COLO829 (cell line): Measurements from ENCODE around the gene NRXN3.
"Not testable (repeated sequence)": the region's sequence is repeated elsewhere in the genome, so short reads cannot be mapped to it uniquely, and the experiment has no call there.

ENCODE experiments used
- DNase-seq: peaks from one replicate; pipeline ENCODE4 v3.0.0; 2012; ENCODE audit warnings: low spot score

The NRXN3 gene

GRCh38 chr14:79011920-79012204 is 841.7 kb downstream of the NRXN3 start:
- DNase-seq, result no peak

DNA sequence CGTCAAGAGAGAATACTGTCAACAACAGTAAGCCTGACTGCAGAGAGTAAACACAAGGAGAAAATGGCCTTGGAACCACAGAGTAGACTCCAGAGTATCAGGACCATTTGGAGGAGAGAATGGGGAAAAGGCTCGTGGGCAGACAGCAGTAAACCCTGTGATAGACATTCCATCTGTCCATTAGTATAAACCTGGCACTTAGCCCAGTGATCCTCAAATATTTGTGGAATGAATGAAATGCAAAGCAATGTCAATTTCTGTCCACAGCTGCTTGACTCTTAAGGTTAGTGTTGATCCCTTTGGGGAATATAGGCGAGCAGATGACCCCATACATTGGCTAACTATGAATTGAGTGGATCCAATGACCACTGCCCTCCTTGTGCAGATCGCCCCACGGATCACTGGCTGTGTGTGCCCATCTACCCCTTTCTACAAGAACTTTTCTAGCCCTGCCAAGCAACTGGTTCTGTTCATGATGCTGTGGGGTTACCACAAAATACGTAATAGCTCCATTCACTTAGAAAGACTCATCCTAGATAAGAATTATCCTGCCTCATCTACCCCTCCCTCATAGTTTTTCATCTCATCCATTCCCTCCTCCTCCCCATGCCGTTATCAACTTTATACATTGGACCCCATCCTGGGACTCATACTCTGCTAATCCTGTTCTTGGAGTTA is 846.8 kb downstream of the NRXN3 start:
- DNase-seq, result peak; percentile 20

- no peak for DNase-seq
Observed at GRCh38 chr14:79017561-79017960, 847.4 kb downstream of the NRXN3 start.

DNA sequence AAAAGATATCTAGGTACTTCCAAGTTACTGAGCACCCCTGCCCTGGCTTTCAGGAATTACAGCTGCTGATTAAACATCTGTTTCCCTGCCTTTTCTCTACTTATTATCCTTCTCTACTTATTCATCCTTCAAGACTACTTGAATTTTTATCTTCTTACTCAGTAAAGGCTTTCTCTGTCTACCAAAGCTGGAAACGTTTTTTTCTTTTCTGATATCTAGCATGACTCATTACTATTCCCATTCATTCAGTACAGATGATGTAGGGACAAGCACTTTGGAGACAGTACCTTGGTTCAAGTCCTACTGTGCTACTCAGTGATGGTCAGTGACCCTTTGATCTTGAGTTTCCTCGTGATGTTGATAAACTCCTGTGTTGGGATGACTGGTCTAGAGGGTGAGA is 848.7 kb downstream of the NRXN3 start:
- peak; percentile 87 for DNase-seq

DNA sequence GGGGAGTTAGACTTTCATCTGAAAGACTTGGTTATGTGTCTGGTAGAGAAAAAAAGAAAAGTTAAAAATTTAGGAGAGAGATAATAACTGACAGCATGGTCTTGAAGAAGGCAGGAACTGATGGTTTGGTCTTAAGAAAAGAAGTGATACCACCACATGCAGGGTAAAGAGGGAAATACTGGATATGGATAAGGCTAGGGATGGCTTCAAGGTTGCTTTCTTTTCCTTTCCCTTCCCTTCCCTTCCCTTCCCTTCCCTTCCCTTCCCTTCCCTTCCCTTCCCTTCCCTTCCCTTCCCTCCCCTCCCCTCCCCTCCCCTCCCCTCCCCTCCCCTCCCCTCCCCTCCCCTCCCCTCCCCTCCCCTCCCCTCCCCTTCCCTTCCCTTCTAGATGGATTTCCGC is 849.7 kb downstream of the NRXN3 start:
- not testable (repeated sequence) for DNase-seq

DNA sequence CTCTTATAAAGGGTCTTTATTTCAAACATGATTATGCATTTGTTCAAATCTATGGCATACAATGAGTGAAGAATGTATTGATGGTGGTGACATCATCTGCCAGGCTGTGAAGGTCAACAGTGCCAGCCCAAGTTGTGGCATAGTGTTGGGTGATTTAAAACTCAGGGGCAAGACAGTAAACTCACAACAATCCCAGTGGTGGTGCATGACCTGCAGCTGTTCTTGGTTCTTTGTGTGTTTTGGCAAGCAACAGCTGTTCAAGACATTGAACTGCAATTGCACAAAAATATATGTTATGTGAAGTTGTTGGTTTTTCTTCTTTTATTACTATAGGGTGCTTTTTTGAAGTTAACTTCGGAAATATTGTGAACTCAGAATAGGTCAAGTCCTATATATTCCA is 851.6 kb downstream of the NRXN3 start:
- DNase-seq, result no peak

DNA sequence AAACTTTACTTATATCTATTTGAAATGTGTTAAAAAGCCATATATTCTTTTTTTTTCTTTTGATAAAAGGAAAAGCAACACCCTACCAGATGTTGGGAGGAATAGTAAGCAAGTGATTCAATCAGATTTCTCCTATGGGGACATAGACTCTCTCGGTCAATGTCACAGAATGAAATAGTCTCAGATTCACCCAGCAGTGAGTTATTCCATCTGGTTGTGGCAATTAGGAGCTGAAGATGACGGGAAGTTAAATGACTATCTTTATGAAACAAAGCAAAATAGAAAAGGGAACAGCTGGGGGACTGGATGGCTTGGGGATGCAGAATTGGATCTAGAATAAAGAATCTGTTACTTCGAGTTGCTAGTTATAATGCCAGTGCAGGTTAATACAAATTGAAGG is 857.0 kb downstream of the NRXN3 start:
- DNase-seq, result no peak

DNA sequence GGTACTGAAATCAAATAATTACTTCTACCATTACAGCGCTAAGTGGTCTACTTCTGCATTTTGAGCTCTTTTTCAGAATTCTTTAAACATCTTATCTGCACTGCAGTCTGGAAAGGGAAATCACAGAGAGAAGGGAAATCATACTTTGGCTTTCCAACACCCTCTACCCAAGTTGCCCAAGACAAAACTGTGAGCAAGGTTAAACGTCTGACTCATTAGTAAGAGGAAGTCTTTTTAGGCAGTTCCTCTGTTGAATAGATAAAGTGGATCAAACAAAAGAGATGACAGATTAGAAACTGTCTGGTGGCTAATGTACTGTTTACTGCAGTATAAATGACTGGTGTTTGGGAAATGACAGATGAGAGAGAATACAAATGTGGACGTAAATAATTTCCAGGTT is 858.1 kb downstream of the NRXN3 start:
- no peak for DNase-seq

DNA sequence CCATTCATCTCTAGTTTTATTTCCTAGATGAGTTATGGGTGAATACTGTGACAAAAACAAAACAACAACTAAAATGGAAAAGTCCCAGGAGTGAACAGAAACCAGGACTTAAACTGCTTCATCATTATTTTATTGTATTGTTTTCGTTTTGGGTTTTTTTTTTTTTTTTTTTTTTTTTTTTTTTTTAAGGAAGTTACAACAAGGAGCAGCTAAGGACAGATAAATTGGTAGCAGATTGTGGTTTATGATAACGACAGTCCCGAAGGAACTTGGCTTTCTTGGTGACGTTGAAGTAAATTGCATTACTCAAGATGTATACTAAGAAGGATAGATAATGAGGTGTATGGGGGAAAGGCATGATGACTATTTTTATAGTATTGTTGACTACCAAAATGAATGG is 866.3 kb downstream of the NRXN3 start:
- no peak for DNase-seq

GRCh38 chr14:79037106-79037505 is 866.9 kb downstream of the NRXN3 start:
- DNase-seq, result no peak

DNA sequence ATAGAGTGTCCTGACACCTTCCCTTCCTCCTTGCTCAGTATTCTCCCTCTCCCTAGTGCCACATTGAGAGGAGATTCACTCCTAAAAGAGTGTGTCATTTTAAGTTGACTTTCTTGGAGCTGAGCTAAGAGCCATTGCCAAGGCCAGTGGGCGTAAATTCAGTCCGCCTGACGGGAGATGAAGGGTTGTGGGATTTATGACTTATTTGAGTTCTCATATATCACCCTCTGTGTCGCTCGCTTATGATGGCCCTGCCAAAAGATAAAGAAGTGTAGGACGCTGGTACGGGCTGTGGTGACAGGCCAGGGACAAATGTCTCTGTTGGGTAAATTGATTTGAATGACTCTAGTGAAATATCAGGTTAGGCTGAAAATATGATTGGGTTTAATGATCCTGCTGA is 867.4 kb downstream of the NRXN3 start:
- no peak for DNase-seq

DNA sequence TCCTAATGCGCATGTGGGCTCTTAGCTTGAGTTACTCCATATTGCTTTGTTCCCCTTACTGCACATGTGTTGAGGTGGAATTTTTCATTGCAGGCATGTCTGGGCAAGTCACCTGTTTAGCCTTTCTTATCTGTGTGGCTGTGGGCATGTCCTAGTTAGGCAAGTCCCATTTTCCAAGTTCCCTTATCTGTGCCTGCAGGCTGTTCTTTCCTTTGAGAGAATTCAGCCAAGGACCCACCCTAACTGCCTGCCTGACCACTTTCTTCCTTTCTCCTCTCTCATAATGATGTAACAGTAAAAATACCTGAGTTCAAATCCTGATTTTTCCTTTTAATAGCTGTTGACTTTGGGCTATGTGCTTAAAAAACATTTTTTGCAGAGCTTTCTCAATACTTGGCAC is 870.6 kb downstream of the NRXN3 start:
- DNase-seq, result no peak

DNA sequence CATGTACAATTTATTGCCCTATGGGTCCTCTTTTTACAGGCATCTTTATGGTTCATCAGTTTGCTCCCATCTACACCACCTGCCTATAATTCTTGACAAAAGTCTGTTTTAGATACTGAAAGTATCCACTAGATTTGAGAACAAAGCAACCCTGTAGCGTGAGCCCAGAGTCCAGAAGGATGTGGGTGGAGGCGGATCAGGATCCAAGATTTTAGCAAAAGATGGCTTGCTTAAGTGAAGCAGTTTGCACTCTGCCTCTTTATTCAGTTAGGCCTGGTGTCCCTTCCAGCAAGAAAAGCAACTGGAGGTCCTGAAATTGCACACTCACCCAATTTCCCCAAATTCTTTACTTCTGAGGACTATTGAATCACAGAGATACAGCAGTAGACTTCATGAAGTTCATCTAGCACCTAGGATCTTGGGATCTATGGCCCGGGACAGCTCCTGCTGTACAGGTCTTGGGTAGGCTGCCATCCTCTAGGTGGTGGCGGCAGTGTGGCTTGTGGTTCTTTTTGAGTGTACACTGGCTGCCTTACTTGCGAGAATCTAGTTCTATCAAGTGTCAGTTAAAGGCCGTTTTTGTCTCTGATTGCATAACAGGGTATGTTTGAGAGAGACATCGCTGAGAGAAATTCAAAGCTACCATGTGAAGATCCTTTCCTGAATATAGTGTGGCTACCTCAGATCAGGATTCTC is 873.2 kb downstream of the NRXN3 start:
- DNase-seq, result no peak

- DNase-seq, result peak; percentile 85
Observed at GRCh38 chr14:79044894-79045624, 874.9 kb downstream of the NRXN3 start.

DNA sequence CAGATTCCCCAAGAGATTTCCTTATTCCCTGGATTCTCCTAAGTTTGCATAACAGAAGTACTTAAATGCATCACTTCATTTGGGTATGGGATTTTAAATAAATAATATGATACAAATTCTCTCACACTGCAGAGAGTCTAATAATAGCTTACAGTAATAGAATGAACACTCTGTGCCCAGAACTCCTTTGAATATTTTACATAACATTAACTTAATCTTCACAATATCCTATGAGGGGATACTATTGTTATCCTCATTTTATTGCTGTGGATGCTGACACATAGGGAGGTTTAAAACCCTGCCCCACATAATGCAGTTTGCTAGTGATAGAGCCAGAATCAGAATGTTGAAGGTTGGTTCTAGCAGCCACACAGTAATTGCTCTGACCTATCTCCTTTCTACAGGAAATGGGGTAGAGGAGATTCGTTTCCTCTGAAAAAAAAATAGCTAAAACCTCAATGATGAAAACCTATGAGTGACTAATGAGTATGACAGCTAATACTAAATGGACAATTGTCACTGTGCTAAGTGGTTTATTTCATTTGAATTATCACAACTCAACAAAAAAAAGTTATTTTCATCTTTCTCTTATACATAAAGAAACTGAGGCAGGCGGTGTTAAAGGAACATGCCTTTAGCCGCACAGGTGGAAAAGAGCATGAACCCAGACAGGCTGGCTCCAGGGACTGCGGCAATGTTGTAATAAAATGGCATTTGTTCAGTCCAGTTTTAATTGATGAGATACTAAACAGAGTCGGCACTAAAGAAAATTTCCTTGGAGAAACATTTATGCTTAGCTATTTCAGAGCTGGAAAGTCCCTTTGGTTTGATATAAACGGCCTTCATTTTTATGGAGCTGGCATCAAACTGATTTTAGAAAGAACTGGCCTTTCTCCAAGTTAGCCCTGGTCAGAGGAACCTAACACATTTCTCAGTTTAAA is 880.9 kb downstream of the NRXN3 start:
- peak; percentile 9 for DNase-seq

DNA sequence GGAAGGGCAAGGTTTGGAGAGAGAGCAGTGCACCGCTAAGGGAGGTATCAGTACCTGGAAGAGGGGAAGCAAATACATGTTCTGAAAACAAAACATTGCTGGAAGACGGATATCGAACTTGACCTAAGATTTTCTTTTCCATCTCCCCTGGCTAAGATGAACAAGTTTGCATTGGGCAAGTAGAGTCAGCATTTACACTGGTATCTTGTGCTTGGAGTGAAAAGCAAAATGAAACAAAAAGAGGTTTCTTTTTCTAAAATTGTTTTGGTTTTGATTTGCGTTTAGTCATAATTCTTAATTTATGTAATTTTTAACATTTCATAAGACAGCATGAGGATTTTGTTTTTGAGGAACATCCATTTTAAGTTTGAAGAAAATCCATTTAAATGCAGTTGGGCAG is 881.6 kb downstream of the NRXN3 start:
- no peak for DNase-seq

DNA sequence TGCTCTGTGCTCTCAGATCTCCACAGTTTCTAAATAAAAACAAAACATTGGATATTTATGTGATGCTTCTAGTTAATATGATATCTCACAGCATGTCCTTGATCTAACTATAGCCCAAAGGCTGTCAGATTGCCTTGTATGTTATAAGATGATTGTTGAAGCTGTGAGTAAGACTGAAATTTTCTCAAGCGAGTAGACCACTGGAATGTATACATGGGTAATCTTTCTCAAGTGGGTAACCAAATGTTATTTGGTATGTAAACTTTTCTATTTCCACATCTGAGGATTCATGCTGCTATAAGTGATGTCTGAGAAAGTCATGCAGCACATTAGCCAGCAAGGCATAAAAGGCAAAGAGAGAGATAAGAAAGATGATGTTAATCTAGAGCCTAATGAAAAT is 886.7 kb downstream of the NRXN3 start:
- DNase-seq, result no peak

DNA sequence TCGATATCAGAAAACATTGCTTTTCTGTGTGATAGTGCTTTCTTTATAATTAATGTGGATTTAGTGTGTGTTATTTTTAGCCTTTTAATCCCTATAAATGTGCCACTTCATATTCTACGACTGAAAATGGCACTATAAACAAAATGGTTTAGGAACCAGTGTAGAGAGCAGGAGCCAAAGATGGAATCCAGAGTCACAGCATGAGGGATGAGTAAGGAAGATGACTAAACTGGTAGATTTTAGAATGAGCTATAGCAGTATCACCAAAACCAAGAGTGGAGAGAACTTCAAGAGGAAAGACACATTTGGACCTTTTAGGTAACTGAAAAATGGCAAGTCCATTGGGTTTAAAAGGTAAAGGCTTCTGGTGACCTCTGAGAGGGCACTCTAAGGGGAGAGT is 887.2 kb downstream of the NRXN3 start:
- DNase-seq, result no peak

GRCh38 chr14:79062226-79062625 is 892.1 kb downstream of the NRXN3 start:
- DNase-seq, result no peak

- no peak for DNase-seq
Observed at GRCh38 chr14:79064214-79064613, 894.0 kb downstream of the NRXN3 start.

- DNase-seq, result no peak
Observed at GRCh38 chr14:79074510-79074909, 904.3 kb downstream of the NRXN3 start.

GRCh38 chr14:79076428-79076827 is 906.3 kb downstream of the NRXN3 start:
- DNase-seq, result no peak
